ENCODE data around the gene PRM2.

PRM2 gene

GRCh38 chr16:11259655-11260595, 16.4 kb downstream of the PRM2 start:
- no peak for DNase-seq

GRCh38 chr16:11258553-11259492, 17.5 kb downstream of the PRM2 start:
- DNase-seq: no peak

- peak; percentile 52 for DNase-seq
Measured at GRCh38 chr16:11257131-11257938, 18.9 kb downstream of the PRM2 start.

DNA sequence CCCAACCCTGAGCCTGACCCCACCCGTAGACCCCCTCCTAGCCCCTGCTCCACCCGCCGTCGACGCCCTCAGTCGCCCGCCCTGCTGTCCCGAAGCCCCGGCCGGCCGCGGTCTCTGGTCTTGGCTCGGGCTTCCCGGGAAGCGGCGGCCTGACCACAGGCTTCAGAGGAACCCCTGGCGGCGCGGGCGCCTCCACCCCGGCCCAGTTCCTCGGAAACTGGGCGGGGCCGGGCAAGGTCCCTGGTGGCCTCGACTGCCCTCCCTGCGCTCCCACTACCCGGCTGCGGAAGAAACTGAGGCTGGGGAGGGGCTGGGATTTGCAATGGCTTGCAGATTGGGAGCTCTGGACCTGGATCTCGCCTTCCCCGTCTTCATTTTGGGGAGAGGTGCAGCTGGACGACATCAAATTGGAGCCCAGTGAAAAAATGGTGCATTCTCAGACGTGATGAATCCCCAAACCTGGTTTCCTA, 19.6 kb downstream of the PRM2 start:
- DNase-seq: no peak

- peak; percentile 98 for DNase-seq
Measured at GRCh38 chr16:11255737-11256660, 20.3 kb downstream of the PRM2 start, which contains the start of gene SOCS1. TSS of gene SOCS1 (minus strand) at chr16:11256204. CDS start at chr16:11255478, 726 bp downstream.

GRCh38 chr16:11254913-11255736, 21.2 kb downstream of the PRM2 start:
- DNase-seq: peak; percentile 19

DNA sequence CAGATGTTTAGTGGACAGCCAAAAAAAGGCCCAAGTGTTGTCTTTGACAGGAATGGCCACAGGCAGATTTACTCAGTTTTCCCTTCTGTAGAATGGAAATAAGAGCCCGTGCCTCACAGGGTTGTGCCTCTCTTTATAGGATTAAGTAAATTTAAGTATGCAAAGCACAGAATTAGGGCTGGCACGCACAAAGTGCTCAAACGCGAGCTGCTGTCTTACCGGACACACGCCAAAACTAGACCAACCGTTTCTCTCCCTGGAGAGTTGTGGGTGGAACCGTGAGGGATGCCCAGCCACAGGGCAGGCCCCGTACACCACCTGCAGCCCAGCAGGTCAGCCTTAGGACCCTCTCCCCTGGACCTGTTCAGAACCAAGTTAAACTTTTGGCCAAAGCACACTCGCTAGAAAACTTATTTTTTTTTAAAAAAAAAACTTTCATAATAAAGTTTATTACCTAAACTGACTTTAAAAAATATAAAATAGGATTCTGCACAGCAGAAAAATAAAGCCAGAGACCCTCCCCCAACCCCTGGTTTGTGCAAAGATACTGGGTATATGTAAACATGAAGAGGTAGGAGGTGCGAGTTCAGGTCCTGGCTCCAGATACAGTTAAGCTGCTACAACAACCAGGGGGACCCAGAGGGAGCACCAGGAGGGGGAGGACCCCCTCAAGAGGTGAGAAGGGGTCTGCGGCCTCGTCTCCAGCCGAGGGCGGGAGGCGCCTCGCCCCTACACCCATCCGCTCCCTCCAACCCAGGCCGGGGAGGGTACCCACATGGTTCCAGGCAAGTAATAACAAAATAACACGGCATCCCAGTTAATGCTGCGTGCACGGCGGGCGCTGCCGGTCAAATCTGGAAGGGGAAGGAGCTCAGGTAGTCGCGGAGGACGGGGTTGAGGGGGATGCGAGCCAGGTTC, 22.0 kb downstream of the PRM2 start:
- DNase-seq: no peak

GRCh38 chr16:11253009-11253994, 23.0 kb downstream of the PRM2 start:
- DNase-seq: no peak

DNA sequence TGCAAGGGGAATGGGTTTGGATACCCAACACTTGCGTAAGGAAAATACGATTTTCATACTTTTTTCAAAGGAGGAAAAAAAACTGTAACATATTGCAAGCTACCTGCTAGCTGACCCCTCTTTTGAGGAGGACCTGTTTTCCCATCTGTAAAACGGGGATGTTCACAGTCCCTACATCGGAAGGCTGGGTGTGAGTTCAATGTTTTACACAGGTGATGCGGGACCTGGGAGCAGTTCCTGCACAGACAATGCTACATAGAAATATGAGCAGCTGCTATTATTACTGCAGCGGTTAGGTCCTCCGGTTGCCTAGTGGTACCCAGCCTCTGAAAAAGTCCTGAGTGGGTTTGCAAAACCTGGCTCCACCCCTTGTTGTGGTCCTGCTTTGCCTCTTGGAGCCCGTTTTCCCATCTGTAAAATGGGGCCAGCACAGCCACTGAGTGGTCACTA, 23.8 kb downstream of the PRM2 start:
- DNase-seq: no peak

DNA sequence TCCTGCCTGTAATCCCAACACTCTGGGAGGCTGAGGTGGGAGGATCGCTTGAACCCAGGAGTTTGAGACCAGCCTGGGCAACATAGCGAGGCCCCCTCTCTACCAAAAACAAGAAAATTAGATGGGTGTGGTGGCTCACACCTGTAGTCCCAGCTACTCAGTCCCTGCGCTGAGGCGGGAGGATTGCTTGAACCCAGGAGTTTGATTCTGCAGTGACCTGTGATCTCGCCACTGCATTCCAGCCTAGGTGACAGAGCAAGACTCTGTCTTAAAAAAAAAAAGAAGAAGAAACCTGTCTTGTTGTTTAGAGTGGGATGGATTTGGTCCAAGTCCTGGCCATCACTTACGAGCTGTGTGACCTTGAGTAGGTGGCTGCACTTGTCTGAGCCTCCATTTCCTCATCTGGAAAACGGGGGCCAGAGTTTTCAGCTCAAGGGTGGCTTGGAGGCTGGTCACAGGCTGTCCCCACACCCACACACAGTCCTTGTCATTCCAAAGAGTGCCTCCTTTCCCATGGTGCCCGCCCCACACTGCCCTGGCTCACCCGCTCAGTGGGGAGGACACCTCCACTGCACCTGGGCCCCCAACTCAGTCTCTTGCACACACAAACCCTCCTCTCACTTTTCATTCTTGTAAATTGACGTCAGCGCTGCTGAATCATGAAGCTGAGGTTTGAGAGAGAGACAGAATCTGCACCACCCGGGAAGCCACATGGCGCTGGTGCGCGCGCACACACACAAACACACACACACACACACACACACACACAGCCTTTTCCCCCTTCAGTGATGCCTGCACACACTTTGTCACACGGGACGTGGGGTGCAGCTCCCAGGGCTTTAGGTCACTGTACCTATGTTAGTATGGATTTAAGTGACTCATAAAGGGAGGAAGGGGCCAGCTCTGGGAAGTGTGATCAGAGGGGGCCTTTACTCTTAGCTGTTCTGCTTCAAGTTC, 24.5 kb downstream of the PRM2 start:
- DNase-seq: no peak

DNA sequence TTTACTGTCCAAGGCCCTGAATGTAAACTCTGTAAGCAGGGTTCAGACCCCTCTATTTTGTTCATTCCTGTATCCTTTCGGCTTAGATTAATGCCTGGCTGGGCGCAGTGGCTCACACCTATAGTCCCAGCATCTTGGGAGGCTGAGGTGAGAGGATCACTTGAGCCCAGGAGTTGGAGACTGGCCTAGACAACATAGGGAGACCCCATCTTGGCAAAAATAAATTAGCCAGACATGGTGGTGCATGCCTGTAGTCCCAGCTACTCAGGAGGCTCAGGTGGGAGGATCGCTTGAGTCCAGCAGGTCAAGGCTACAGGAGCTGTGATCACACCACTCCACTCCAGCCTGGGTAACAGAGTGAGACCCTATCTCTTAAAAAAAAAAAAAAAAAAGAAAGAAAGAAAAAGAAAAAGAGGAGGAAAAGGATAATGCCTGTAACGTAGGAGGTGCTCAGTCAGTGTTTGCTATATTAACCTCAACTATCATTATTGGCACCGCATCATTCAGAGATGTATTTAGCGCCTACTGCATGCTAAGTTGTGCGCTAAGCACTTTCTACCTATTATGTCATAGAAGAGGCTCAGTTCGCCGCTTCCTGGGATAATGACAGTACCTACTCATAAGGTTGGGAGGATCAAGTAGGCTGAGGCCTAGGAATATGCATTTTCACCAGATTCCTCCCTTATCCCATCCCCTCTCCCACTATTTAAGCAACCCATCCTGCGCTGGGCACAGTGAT, 25.3 kb downstream of the PRM2 start:
- no peak for DNase-seq

GRCh38 chr16:11250091-11250785, 26.0 kb downstream of the PRM2 start:
- no peak for DNase-seq

GRCh38 chr16:11249233-11250061, 26.8 kb downstream of the PRM2 start:
- DNase-seq: no peak

DNA sequence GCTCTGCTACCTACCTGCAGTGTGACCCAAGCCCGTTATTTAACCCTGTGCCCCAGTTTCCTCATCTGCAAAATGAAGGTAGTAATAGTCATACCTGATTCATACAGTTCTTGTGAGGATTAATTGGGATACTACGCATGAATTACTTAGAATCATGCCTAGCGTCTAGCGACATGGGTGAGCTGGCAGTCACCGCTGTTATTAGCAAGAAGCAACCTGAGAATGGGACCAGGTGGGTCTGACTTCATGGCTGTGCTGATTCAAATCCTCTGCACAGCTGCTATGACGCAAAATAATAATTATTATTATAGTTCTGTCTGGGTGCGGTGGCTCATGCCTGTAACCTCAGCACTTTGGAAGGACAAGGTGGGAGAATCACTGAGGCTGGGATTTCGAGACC, 28.1 kb downstream of the PRM2 start:
- no peak for DNase-seq

Measured in T1000 (cell line).